HEK293 (cell line): ENCODE data around the gene STARD13.
A peak's percentile ranks its signal among the peaks of the same experiment; 100 is the strongest.

Source experiments
- CTCF ChIA-PET: fragments of 350-600 bp; formaldehyde crosslinking; extraction: SDS; loops from one replicate; lab custom pipeline; 2021; ENCODE audit warnings: antibody characterized with exemption; lab: Yijun Ruan, JAX
- POLR2A ChIA-PET: fragments of 300-600 bp; formaldehyde crosslinking; extraction: SDS; loops from one replicate; lab custom pipeline; 2020; ENCODE audit warnings: antibody characterized with exemption, inconsistent platforms; lab: Yijun Ruan, JAX
- H3K27ac ChIP-seq: fragments of 200-500 bp; sonication (Bioruptor generic); 2 replicates; pipeline ENCODE4 v1.5.1; 2014; ENCODE audit warnings: low read depth, low read length, control low read depth, inconsistent platforms; ENCODE audit errors: extremely low read depth
- H3K36me3 ChIP-seq, 2 experiments: fragments of 200-500 bp in 1 of 2; sonication (Bioruptor generic) in 1 of 2; 1 replicate in 1 of 2; 2 replicates in 1 of 2; pipeline ENCODE4 v1.5.1; 2014 to 2017; ENCODE audit warnings: inconsistent platforms in 2 of 2, low read length in 2 of 2; ENCODE audit not compliant: control insufficient read depth in 2 of 2, insufficient read depth in 1 of 2
- H3K4me1 ChIP-seq: fragments of 200-500 bp; sonication (Bioruptor generic); 2 replicates; pipeline ENCODE4 v1.5.1; 2014; ENCODE audit warnings: mild to moderate bottlenecking, low read length, inconsistent platforms; ENCODE audit not compliant: control insufficient read depth, insufficient read depth
- H3K4me3 ChIP-seq: 2 replicates; pipeline ENCODE4 v1.5.1; 2011; ENCODE audit warnings: low read depth, mild to moderate bottlenecking, control low read depth, low read length, moderate library complexity
- H3K9me3 ChIP-seq: fragments of 200-500 bp; sonication (Bioruptor generic); 2 replicates; pipeline ENCODE4 v1.5.1; 2014; ENCODE audit warnings: low read depth, low read length, inconsistent platforms; ENCODE audit not compliant: control insufficient read depth, insufficient read depth
- FEZF1 ChIP-seq: fragments of 450-650 bp; formaldehyde crosslinking; IDR thresholded peaks from 2 replicates; pipeline ENCODE4 v1.5.1; 2016; ENCODE audit warnings: missing biosample characterization, missing genetic modification characterization
- GFI1B ChIP-seq: fragments of 450-650 bp; formaldehyde crosslinking; IDR thresholded peaks from 2 replicates; pipeline ENCODE4 v1.5.1; 2016; ENCODE audit warnings: missing biosample characterization, missing genetic modification characterization
- KLF1 ChIP-seq: fragments of 450-650 bp; formaldehyde crosslinking; IDR thresholded peaks from 2 replicates; pipeline ENCODE4 v1.5.1; 2016; ENCODE audit warnings: missing biosample characterization, missing genetic modification characterization
- SP2 ChIP-seq: fragments of 450-650 bp; formaldehyde crosslinking; IDR thresholded peaks from 2 replicates; pipeline ENCODE4 v1.5.1; 2016; ENCODE audit warnings: missing biosample characterization, missing genetic modification characterization
- ZNF112 ChIP-seq: fragments of 450-650 bp; formaldehyde crosslinking; IDR thresholded peaks from 2 replicates; pipeline ENCODE4 v1.5.0; 2017; ENCODE audit warnings: missing biosample characterization, missing genetic modification characterization
- ZNF121 ChIP-seq: fragments of 450-650 bp; formaldehyde crosslinking; IDR thresholded peaks from 2 replicates; pipeline ENCODE4 v1.5.1; 2016; ENCODE audit warnings: missing biosample characterization, missing genetic modification characterization
- ZNF138 ChIP-seq: fragments of 450-650 bp; formaldehyde crosslinking; IDR thresholded peaks from 2 replicates; pipeline ENCODE4 v1.5.1; 2016; ENCODE audit warnings: missing biosample characterization, missing genetic modification characterization, borderline replicate concordance
- ZNF155 ChIP-seq: fragments of 450-650 bp; formaldehyde crosslinking; IDR thresholded peaks from 2 replicates; pipeline ENCODE4 v1.5.1; 2016; ENCODE audit warnings: missing biosample characterization, missing genetic modification characterization
- ZNF19 ChIP-seq: fragments of 450-650 bp; formaldehyde crosslinking; IDR thresholded peaks from 2 replicates; pipeline ENCODE4; 2016; ENCODE audit warnings: missing biosample characterization, missing genetic modification characterization, low read depth
- ZNF2 ChIP-seq: fragments of 450-650 bp; formaldehyde crosslinking; IDR thresholded peaks from 2 replicates; pipeline ENCODE4 v1.5.1; 2016; ENCODE audit warnings: missing biosample characterization, missing genetic modification characterization
- ZNF202 ChIP-seq: fragments of 450-650 bp; formaldehyde crosslinking; IDR thresholded peaks from 2 replicates; pipeline ENCODE4 v1.5.1; 2016; ENCODE audit warnings: missing biosample characterization, missing genetic modification characterization, borderline replicate concordance
- ZNF350 ChIP-seq: fragments of 450-650 bp; formaldehyde crosslinking; IDR thresholded peaks from 2 replicates; pipeline ENCODE4 v1.5.0; 2017; ENCODE audit warnings: missing biosample characterization, mild to moderate bottlenecking, missing genetic modification characterization
- ZNF366 ChIP-seq: fragments of 450-650 bp; formaldehyde crosslinking; conservative IDR thresholded peaks from 2 replicates; pipeline ENCODE4 v1.5.1; 2016; ENCODE audit warnings: missing biosample characterization, missing genetic modification characterization
- ZNF404 ChIP-seq: fragments of 450-650 bp; formaldehyde crosslinking; IDR thresholded peaks from 2 replicates; pipeline ENCODE4 v1.5.1; 2017; ENCODE audit warnings: missing biosample characterization, missing genetic modification characterization
- ZNF473 ChIP-seq: fragments of 450-650 bp; formaldehyde crosslinking; IDR thresholded peaks from 2 replicates; pipeline ENCODE4 v1.5.1; 2017; ENCODE audit warnings: missing biosample characterization, missing genetic modification characterization
- ZNF529 ChIP-seq: fragments of 450-650 bp; formaldehyde crosslinking; IDR thresholded peaks from 2 replicates; pipeline ENCODE4 v1.5.1; 2017; ENCODE audit warnings: missing genetic modification characterization, missing biosample characterization; ENCODE audit not compliant: insufficient replicate concordance
- ZNF654 ChIP-seq: fragments of 450-650 bp; formaldehyde crosslinking; IDR thresholded peaks from 2 replicates; pipeline ENCODE4 v1.5.1; 2016; ENCODE audit warnings: low read depth, missing biosample characterization, missing genetic modification characterization
- TF ChIP-seq, protein P1 (sequence below): fragments of 450-650 bp; formaldehyde crosslinking; IDR thresholded peaks from 2 replicates; pipeline ENCODE4 v1.5.1; 2016; ENCODE audit warnings: missing biosample characterization, missing genetic modification characterization
- TF ChIP-seq, protein P2 (sequence below): fragments of 450-650 bp; formaldehyde crosslinking; optimal IDR thresholded peaks from 2 replicates; pipeline ENCODE3; 2016; ENCODE audit warnings: missing biosample characterization, mild to moderate bottlenecking, missing genetic modification characterization
- TF ChIP-seq, protein P3 (sequence below): fragments of 450-650 bp; formaldehyde crosslinking; IDR thresholded peaks from 2 replicates; pipeline ENCODE4 v1.5.1; 2016; ENCODE audit warnings: missing biosample characterization, missing genetic modification characterization
- TF ChIP-seq, protein P4 (sequence below): fragments of 450-650 bp; formaldehyde crosslinking; IDR thresholded peaks from 2 replicates; pipeline ENCODE4 v1.5.1; 2016; ENCODE audit warnings: missing biosample characterization, missing genetic modification characterization

The STARD13 gene

DNA sequence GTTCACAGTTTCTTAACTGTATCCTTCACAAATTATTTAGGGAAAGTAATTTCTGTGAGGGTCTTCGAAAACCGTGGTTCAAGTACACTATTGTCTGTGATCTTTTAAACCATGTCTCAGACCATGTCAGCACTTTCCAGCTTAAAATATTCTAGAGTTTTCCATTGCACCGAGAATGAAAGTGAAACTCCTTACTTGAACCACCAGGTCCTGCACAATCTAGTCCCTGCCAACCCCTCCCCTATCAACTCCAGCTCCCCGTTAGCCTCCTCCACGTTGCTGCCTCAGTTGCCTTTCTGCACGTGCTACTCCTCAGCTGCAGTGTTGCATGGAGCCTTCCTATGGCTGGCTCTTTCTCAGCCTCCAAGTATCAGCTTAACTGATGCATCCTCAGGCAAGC lies 7.2 kb upstream of the STARD13 start:
- ChIA-PET CTCF (interaction anchor here (1.1 kb wide), 1 partner anchor 64 kb away, joined by 4 read pairs; no protein-coding TSS in a partner anchor), POLR2A (no interaction called here)
- H3K9me3 ChIP-seq: no peaks in the 10 kb centered on the region
- TF ChIP-seq ZNF121 (tag by site-specific recombination) (0 out of 2 replicates have a peak, but pooled peaks have one; percentile 0), ZNF112 (tag by site-specific recombination) (no peak)
- TF ChIP-seq, all 188 proteins: peak for 1
- Histone ChIP-seq H3K4me1 (no peaks in the 10 kb centered on the region), H3K27ac (no peak overlapping the region), H3K4me3 (no peak overlapping the region), H3K36me3 (no peaks in the 10 kb centered on the region)

DNA sequence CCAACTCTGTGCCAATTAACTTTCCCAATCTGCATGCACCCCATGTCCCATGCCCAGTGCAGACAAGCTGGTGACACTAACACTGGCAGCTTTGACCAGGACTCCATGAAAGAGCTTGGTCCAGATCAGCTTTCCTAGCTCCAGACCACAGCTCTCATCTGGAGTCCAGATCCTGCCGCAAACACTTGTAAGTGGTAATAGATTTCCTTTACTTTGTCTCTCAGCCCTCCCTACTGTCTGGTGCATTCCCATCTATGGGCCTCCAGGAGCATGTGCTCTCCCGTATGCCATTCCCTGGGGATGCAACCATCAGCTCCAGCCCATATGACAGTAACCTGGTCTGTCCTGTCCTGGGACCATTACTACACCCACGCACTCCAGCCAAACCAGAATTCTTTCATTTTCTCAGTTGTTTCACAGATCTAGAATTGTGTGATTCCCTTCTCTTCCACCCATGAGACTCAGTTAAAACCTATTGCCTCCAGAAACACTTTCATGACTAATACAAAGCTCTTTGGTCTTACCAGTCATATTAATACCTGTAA lies 4.9 kb upstream of the STARD13 start:
- H3K9me3 ChIP-seq: no peaks in the 10 kb centered on the region
- ChIA-PET POLR2A (no interaction called here), CTCF (no interaction called here)
- H3K4me1 ChIP-seq: no peaks in the 10 kb centered on the region
- no peak overlapping the region for H3K4me3 ChIP-seq
- H3K36me3 ChIP-seq: no peaks in the 10 kb centered on the region
- H3K27ac ChIP-seq: no peak overlapping the region
- no peak for TF ChIP-seq FEZF1 (tag by site-specific recombination)
- no peak for TF ChIP-seq SP2 (tag by site-specific recombination)
- no peak for TF ChIP-seq ZNF404 (tag by site-specific recombination)
- no peak for TF ChIP-seq ZNF202 (tag by site-specific recombination)
- no peak for TF ChIP-seq ZNF2
- no peak for TF ChIP-seq ZNF473
- TF ChIP-seq GFI1B: no peak
- TF ChIP-seq ZNF19 (tag by site-specific recombination): no peak
- TF ChIP-seq, protein P1, sequence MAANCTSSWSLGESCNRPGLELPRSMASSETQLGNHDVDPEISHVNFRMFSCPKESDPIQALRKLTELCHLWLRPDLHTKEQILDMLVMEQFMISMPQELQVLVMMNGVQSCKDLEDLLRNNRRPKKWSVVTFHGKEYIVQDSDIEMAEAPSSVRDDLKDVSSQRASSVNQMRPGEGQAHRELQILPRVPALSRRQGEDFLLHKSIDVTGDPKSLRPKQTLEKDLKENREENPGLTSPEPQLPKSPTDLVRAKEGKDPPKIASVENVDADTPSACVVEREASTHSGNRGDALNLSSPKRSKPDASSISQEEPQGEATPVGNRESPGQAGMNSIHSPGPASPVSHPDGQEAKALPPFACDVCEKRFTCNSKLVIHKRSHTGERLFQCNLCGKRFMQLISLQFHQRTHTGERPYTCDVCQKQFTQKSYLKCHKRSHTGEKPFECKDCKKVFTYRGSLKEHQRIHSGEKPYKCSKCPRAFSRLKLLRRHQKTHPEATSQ (tag by site-specific recombination): no peak
- no peak for TF ChIP-seq KLF1
- TF ChIP-seq ZNF529 (tag by site-specific recombination): no peak
- TF ChIP-seq, protein P2, sequence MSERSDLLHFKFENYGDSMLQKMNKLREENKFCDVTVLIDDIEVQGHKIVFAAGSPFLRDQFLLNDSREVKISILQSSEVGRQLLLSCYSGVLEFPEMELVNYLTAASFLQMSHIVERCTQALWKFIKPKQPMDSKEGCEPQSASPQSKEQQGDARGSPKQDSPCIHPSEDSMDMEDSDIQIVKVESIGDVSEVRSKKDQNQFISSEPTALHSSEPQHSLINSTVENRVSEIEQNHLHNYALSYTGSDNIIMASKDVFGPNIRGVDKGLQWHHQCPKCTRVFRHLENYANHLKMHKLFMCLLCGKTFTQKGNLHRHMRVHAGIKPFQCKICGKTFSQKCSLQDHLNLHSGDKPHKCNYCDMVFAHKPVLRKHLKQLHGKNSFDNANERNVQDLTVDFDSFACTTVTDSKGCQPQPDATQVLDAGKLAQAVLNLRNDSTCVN (tag by site-specific recombination): no peak
- TF ChIP-seq, protein P3, sequence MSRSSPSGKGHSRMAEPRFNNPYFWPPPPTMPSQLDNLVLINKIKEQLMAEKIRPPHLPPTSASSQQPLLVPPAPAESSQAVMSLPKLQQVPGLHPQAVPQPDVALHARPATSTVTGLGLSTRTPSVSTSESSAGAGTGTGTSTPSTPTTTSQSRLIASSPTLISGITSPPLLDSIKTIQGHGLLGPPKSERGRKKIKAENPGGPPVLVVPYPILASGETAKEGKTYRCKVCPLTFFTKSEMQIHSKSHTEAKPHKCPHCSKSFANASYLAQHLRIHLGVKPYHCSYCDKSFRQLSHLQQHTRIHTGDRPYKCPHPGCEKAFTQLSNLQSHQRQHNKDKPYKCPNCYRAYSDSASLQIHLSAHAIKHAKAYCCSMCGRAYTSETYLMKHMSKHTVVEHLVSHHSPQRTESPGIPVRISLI (tag by site-specific recombination): no peak
- TF ChIP-seq ZNF350 (tag by site-specific recombination): no peak
- TF ChIP-seq ZNF366 (tag by site-specific recombination): no peak
- no peak for TF ChIP-seq ZNF138 (tag by site-specific recombination)

DNA sequence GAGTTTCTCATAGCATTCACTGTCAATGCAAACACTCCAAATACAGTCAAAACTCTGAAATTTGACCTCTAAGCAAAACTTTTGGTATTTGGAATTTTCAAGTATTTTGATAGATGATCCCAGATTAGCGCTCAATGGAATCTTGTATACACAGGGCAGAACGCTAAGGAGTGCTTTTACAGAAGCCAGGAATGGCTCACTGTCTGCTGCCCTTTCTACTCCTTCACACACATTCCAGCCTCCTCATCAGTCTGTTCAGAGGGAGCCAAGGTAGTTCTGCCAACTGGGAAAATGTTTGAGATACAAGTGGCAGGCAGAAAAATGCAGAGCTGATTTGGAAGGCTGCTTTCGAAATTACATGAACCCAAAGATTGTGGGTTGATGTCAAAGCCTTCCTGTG lies 4.4 kb upstream of the STARD13 start:
- ChIA-PET POLR2A (no interaction called here), CTCF (no interaction called here)
- Histone ChIP-seq H3K4me3 (no peak overlapping the region), H3K4me1 (no peaks in the 10 kb centered on the region), H3K27ac (no peak overlapping the region), H3K36me3 (no peaks in the 10 kb centered on the region), H3K9me3 (no peaks in the 10 kb centered on the region)
- TF ChIP-seq ZNF138 (tag by site-specific recombination) (no peak), ZNF155 (tag by site-specific recombination) (no peak), ZNF654 (tag by site-specific recombination) (no peak)
- TF ChIP-seq, protein P4, sequence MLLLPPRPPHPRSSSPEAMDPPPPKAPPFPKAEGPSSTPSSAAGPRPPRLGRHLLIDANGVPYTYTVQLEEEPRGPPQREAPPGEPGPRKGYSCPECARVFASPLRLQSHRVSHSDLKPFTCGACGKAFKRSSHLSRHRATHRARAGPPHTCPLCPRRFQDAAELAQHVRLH (tag by site-specific recombination): no peak
